ENCODE results near the gene SDR42E1. TPM values are rescaled to one million over a fixed set of nuclear protein-coding genes. Genes with fewer than 3 reads are reported as not detected.

The SDR42E1 gene
- total and polyA plus RNA-seq, 2 of the 13 experiments (the other 11 are each of a cell fraction or from before 2014, with no cell fraction given): 0.01 to 0.13 TPM

- TF ChIP-seq ZFP91 (CRISPR knock-in tag; IDR thresholded peaks at IDR 0.05; ENCODE audit: borderline replicate concordance) (no peak), SUZ12 (IDR thresholded peaks at IDR 0.05; ENCODE audit: low read depth, low read length) (no peak), HDAC2 (CRISPR knock-in tag; IDR thresholded peaks at IDR 0.05) (no peak), ISL2 (CRISPR knock-in tag; IDR thresholded peaks at IDR 0.05) (peak; percentile 57; the same call in 1 of the 2 replicates), ZNF354B (CRISPR knock-in tag; IDR thresholded peaks at IDR 0.05) (no peak), EZH2 (conservative IDR thresholded peaks at IDR 0.05; ENCODE audit: low read depth, low read length) (no peak), XBP1 (CRISPR knock-in tag; IDR thresholded peaks at IDR 0.05) (no peak), ZHX2 (IDR thresholded peaks at IDR 0.05; ENCODE audit: low read depth) (no peak), ZHX2 (CRISPR knock-in tag; IDR thresholded peaks at IDR 0.05; ENCODE audit: borderline replicate concordance) (no peak), ZNF362 (CRISPR knock-in tag; IDR thresholded peaks at IDR 0.05; ENCODE audit: borderline replicate concordance) (peak; percentile 46; the same call in 1 of the 2 replicates), ZNF614 (CRISPR knock-in tag; IDR thresholded peaks at IDR 0.05; ENCODE audit: borderline replicate concordance) (no peak), ZBTB1 (CRISPR knock-in tag; IDR thresholded peaks at IDR 0.05; ENCODE audit: borderline replicate concordance) (no peak), ZMAT5 (CRISPR knock-in tag; IDR thresholded peaks at IDR 0.05; ENCODE audit: borderline replicate concordance, low read depth) (no peak), PHF20 (CRISPR knock-in tag; IDR thresholded peaks at IDR 0.05) (no peak), MED8 (CRISPR knock-in tag; IDR thresholded peaks at IDR 0.05; ENCODE audit: insufficient replicate concordance) (no peak), PITX1 (CRISPR knock-in tag; IDR thresholded peaks at IDR 0.05) (peak; percentile 44; the same call in 1 of the 2 replicates), ZFP36L2 (CRISPR knock-in tag; IDR thresholded peaks at IDR 0.05) (no peak), MYC (CRISPR knock-in tag; IDR thresholded peaks at IDR 0.05; ENCODE audit: borderline replicate concordance) (no peak), MED1 (CRISPR knock-in tag; IDR thresholded peaks at IDR 0.05) (no peak)
Measured at GRCh38 chr16:82050909-82051357, 39.7 kb upstream of the SDR42E1 start (continued).
